NCI-H345 (cell line): ENCODE results near the gene TIMM29.
"Not testable (repeated sequence)": the region's sequence is repeated elsewhere in the genome, so short reads cannot be mapped to it uniquely, and the experiment has no call there.

Source experiments
- DNase-seq: peaks from one replicate; lab custom pipeline; 2025; lab: John Stamatoyannopoulos, UW

Gene TIMM29

GRCh38 chr19:10945264-10945663 is 16.7 kb downstream of the TIMM29 start:
- DNase-seq, result no peak

DNA sequence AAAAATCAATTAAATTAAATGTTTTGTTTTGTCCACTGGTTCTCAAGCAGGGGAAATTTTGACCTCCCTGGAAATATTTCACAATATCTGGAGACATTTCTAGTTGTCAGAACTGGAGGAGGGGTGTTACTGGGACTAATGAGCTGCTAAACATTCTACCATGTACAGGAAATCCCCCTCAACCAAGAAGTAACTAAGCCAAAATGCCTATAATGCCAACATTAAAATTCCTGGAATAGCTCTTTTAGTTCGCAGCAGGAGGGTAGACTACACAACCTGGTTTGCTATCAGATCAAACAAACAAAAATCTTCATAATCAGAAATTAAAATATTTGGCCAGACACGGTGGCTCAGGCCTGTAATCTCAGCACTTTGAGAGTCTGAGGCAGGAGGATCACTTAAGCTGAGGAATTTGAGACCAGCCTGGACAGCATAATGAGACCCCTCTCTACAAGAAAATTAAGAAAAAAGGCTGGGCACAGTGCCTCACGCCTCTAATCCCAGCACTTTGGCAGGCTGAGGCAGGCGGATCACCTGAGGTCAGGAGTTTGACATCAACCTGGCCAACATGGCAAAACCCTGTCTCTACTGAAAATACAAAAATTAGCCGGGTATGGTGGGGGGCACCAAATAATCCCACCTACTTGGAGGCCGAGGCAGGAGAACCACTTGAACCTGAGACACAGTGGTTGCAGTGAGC is 18.5 kb downstream of the TIMM29 start:
- no peak for DNase-seq

GRCh38 chr19:10952809-10953208 is 24.2 kb downstream of the TIMM29 start:
- no peak for DNase-seq

DNA sequence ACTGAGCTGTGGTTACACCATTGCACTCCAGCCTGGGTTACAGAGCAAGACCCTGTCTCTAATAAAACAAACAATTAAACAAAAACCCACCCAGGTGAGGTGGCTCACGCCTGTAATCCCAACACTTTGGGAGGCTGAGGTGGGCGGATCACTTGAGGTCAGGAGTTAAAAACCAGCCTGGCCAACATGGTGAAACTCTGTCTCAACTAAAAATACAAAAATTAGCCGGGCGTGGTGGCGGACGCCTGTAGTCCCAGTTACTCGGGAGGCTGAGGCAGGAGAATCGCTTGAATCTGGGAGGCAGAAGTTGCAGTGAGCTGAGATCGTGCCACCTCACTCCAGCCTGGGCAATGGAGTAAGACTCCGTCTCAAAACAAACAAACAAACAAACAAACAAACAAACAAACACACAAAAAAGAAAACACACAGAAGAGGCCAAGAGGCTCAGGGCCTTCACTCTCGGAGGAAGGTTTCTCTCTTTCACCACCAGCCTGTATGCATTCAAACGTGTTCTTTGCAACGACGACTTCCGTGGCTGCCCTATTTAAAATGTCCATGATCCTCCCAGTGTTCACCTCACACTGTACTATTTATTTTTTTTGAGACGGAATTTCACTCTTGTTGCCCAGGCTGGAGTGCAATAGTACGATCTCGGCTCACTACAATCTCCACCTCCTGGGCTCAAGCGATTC is 30.8 kb downstream of the TIMM29 start:
- not testable (repeated sequence) for DNase-seq

DNA sequence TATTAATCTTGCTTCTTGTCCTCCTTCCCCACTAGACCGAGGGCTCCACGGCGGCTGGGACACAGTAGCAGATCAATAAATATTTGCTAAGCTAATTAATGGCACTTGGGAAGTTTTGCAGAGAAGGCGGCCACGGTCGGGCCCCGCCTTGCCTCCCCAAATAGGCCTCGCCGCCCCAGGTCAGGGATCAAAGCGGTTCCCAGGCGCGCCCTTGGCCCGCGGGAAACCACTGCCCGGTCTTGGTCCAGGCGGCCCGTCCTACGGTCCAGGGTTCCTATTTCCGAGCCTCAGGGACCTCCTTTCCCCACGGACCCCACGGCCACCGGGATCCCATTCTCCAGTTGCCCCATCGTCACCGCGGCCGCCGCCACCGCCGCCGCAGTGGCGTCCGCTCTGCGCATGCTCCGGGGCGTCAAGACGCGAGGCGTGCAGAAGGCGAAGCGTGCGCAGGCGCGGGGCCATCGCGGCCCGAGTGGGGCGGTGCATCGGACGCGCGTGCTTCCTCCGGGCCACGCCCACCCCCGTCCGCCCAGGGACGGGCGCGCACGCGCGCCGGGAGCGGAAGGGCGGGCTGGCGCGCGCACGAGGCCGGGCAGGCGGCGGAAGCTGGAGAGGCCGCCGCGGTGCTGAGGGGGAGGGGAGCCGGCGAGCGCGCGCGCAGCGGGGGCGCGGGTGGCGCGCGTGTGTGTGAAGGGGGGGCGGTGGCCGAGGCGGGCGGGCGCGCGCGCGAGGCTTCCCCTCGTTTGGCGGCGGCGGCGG is 31.9 kb downstream of the TIMM29 start, which contains the start of gene SMARCA4:
SMARCA4 (plus strand) TSS at position 717 of the 759 bp plus-strand sequence. CDS start 23,122 bp downstream, outside the sequence.
- peak; percentile 98 for DNase-seq

DNA sequence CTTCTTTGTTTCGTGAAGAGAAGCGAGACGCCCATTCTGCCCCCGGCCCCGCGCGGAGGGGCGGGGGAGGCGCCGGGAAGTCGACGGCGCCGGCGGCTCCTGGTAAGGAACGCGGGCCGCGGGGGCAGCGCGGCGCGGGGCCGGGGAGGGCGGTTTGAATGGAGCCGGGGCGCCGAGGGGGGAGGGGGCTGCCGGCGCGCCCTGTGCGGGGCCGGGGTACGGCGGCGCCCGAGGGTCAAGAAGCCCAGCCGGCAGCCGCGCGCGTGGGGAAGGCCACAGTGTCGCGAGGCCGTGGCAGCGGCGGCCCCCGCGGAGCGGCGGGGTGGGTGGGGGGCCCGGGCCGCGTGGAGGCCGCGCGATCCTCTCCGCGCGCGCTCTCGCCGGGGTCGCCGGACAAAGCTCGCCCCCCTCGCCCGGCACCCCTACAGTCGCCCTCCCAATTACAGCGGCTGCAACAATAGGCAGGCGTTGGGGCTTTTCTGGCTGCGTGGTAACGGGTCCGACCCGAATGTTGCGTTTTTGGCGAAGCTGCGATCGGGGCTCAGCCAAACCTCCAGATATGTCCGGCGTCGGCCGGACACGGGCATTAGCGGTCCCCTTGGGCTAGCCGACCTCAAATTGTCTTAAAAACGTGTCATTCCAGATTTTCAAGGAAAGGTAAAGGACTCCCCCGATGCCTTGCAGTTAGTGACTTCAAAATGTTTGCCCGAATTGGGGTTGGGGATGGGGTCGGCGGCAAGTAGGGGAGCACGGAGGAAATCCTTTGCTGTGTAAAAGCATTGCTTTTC is 32.7 kb downstream of the TIMM29 start:
- no peak for DNase-seq

DNA sequence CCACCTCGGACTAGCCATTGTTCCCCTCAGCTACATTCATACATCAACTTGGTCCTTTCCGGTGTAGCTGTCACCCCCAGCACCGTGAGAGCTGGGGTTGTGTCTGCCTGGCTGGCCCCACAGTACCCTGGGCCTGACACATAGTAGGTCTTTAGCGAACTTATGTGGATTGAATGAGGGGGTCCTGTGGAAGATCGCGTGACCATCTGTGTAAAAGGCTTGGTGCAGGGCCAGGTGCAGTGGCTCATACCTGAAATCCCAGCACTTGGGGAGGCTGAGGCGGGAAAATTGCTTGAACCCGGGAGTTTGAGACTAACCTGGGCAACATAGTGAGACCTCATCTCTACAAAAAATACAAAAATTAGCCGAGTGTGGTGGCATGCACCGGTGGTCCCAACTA is 34.3 kb downstream of the TIMM29 start:
- no peak for DNase-seq

DNA sequence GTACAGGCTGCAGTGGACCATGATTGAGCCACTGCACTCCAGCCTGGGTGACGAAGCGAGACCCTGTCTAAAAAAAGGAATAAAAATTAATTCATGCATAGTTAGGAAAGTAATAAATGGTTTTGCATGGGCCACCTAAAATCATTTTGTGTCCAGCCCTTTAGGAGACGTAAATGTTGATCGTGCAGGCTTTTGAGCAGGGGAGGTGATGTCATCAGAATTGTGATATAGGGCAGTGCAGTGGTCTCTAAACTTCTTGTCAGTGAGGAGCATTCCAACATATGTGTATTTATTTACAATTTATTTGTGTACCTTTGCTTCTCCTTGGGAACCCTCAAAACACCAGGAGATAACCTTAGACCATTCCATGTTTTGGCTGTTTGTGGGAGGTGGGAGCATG is 35.3 kb downstream of the TIMM29 start:
- DNase-seq, result no peak

DNA sequence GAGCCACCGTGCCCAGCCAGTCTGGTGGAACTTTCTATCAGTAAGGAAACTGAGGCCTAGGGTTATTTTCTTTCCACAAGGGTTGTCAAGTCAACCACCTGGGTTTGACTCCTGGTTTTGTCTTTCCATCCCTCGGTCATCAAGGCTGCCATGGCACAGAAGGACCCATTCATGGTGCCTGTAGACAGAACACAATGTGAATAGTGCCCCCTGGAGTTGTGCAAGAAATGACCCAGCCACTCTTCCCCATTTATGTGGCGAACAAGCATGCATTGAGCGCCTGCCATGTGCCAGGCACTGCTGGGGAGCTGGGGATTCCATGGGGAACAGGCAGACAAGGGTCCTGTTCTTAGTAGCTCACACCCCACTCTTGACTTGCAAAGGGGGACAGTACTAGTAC is 36.3 kb downstream of the TIMM29 start:
- DNase-seq, result no peak

DNA sequence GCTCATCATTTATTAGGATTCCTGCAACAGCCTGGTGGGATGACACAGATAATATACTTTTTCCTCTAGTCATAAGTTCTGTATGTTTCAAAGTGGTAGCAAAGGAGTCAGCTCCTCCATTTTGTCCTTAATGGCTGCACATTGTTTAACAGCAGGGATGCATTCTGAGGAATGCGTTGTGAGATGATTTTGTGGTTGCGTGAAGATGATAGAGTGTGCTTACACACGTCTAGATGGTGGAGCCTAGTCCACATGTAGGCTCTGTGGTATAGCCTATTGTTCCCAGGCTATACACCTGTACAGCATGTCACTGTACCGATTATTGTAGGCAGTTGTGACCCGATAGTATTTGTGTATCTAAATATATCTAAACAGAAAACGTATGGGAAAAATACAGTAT is 36.8 kb downstream of the TIMM29 start:
- no peak for DNase-seq

DNA sequence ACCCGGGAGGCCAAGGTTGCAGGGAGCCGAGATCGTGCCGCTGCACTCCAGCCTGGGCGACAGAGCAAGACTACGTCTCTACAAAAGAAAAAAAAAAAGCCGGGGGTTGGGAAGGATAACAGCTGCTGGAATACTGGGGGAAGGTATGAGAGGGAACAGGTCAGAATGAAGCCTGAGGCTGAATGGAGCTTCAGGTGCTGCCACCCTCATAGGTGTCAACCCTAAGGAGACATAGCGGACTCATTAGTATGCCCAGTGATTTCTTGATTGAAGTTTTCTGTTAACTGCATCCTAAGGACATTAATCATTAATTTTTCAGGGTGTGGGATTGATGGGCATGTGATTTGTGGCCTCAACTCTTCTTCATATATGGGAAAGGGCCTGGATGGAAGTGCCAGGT is 38.2 kb downstream of the TIMM29 start:
- no peak for DNase-seq

DNA sequence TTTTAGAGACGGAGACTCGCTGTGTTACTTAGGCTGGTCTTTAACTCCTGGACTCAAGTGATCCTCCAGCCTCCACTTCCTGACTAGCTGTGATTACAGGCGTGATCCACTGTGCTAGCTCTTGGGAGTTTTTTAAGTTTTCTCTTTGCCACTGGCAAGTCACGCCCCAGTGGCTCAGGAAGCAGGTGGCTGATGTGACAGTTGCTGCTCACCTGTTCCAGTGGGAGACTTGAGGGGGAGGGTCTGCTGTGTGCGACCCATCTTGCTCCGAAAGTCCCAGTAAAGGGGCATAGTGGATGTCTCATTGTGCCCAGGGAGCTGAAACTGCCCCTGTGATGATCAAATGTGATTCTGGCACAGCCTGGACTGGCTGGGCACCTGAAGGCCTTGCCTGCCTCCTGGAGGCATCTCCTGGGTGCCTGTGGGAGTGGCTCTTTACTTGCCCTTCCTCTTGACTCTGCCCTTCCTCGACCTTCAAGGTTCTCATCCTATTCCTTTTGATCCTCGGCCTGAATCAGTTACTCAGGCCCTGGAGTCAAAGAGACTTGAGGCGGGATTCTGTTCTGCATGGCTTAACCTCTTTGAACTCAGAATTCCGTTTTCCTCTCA is 40.0 kb downstream of the TIMM29 start:
- peak; percentile 23 for DNase-seq

DNA sequence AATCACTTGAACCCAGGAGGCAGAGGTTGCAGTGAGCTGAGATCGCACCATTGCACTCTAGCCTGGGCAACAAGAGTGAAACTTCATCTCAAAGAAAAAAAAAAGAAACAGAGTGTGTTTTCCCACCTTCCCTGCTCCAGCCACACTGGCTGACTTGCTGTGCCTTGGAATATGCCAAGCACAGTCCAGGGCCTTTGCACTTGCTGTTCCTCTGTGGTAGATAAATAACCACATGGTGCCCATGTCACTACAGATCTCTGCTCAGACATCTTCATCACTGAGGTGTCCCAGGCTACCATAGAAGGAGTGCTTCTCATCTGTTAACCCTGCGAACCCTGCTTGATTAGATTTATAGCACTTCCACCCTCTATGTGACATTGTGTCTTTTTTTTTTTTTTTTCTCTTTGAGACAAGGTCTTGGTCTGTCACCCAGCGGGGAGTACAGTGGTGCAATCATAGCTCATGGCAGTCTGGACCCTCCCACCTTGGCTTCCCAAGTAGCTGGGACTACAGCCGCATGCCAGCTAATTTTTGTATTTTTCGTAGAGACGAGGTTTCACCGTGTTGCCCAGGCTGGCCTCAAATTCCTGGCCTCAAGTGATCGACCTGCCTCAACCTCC is 42.6 kb downstream of the TIMM29 start:
- no peak for DNase-seq

DNA sequence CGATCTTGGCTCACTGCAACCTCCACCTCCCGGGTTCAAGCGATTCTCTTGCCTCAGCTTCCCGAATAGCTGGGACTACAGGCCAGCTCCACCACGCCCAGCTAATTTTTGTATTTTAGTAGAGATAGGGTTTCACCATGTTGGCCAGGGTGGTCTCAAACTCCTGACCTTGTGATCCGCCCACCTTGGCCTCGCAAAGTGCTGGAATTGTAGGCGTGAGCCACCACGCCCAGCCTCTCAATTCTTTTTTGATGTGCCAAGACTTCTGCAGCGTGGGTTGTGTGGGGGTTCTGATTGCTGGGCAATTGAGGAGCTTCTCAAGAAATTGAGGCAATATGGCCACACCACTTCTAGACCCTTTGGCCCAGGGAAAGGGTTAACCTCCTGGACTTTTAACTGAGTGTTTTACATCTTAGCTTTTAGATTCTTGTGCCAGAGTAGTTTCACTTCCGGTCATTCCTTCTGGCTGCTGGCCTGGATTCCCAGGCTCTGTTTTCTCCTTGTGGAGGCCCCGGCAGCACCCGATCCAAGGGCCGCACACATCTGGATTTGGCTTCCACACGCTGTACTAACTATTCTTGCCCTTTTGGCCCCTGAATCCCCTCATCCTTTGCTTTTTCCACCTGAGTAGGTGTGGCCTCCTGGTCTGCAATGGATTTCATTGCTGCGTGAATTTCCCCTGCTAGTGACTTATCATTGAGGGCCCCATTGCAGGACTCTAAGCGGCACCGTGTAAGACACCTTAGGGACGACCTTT is 46.9 kb downstream of the TIMM29 start:
- DNase-seq, result no peak

DNA sequence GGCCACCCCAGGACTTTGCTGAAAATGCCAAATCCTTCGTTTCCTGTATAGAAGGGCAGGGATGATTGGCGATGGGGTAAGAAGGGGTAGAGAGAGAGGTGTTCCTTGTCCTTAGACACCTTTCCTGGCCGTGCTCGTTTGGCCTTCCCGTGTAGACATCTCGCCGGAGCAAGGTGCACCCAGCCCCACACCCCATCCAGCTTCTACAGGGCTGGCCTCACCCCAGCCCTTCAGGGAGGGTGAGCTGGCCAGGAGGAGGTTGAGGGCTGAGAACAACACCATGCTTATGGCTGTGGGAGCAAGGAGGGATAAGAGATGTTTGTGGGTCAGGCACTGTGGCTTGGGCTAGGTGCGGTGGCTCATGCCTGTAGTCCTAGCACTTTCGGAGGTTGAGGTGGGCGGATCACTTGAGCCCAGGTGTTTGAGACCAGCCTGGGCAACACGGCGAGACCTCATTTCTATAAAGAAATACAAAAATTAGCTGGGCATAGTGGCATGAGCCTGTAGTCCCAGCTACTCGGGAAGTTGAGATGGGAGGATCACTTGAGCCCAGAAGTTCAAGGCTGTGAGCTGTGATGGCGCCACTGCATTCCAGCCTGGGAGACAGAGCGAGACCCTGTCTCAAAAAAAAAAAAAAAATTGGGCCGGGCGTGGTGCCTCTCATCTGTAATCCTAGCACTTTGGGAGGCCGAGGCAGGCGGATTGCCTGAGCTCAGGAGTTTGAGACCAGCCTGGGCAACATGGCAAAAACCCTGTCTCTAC is 47.7 kb downstream of the TIMM29 start:
- no peak for DNase-seq

GRCh38 chr19:10977742-10978092 is 49.1 kb downstream of the TIMM29 start:
- DNase-seq, result no peak
